ENCODE data around the gene DMXL2.

The DMXL2 gene

GRCh38 chr15:51416129-51416528, 206.4 kb downstream of the DMXL2 start:
- no peaks in the 10 kb centered on the region for H3K4me1 ChIP-seq (ENCODE audit: insufficient read depth, low read length)
- no peak overlapping the region for H3K4me3 ChIP-seq (ENCODE audit: low read depth in 1 of 2, low read length in 2 of 2)
- no peaks in the 10 kb centered on the region for H3K9me3 ChIP-seq (ENCODE audit: insufficient read depth, low read length, severe bottlenecking)
- H2AFZ ChIP-seq (ENCODE audit: low read depth, low read length) = no peak overlapping the region
- H3K4me2 ChIP-seq (ENCODE audit: insufficient read depth, low read length) = no peak overlapping the region
- H3K27me3 ChIP-seq (ENCODE audit: insufficient read depth, low read length, poor library complexity) = no peaks in the 10 kb centered on the region
- no peaks in the 10 kb centered on the region for H3K79me2 ChIP-seq (ENCODE audit: insufficient read depth, low read length)
- H3K9ac ChIP-seq (ENCODE audit: low read depth, low read length) = no peak overlapping the region
- no peaks in the 10 kb centered on the region for H3K36me3 ChIP-seq (ENCODE audit: insufficient read depth, low read length)
- TF ChIP-seq EZH2 (IDR thresholded peaks at IDR 0.05; ENCODE audit: borderline replicate concordance, low read depth, low read length, severe bottlenecking) (no peak), CTCF (IDR thresholded peaks at IDR 0.05; ENCODE audit: borderline replicate concordance, extremely low read depth, low read length, poor library complexity, severe bottlenecking) (no peak)
- no peak overlapping the region for H3K27ac ChIP-seq (ENCODE audit: low read length)
- no peak for ATAC-seq (ENCODE audit: insufficient read depth, low read depth)
- no peak for DNase-seq
- H4K20me1 ChIP-seq (ENCODE audit: insufficient read depth, low read length) = no peaks in the 10 kb centered on the region

- H2AFZ ChIP-seq (ENCODE audit: low read depth, low read length) = no peak overlapping the region
- no peak for TF ChIP-seq EZH2 (IDR thresholded peaks at IDR 0.05; ENCODE audit: borderline replicate concordance, low read depth, low read length, severe bottlenecking)
- H3K9me3 ChIP-seq (ENCODE audit: insufficient read depth, low read length, severe bottlenecking) = no peaks in the 10 kb centered on the region
- no peak overlapping the region for H3K4me3 ChIP-seq (ENCODE audit: low read depth in 1 of 2, low read length in 2 of 2)
- no peaks in the 10 kb centered on the region for H3K36me3 ChIP-seq (ENCODE audit: insufficient read depth, low read length)
- H3K27ac ChIP-seq (ENCODE audit: low read length) = no peak overlapping the region
- H4K20me1 ChIP-seq (ENCODE audit: insufficient read depth, low read length) = no peaks in the 10 kb centered on the region
- ATAC-seq (ENCODE audit: insufficient read depth, low read depth) = no peak
- no peaks in the 10 kb centered on the region for H3K4me1 ChIP-seq (ENCODE audit: insufficient read depth, low read length)
- no peaks in the 10 kb centered on the region for H3K79me2 ChIP-seq (ENCODE audit: insufficient read depth, low read length)
- H3K4me2 ChIP-seq (ENCODE audit: insufficient read depth, low read length) = no peak overlapping the region
- H3K27me3 ChIP-seq (ENCODE audit: insufficient read depth, low read length, poor library complexity) = no peaks in the 10 kb centered on the region
- H3K9ac ChIP-seq (ENCODE audit: low read depth, low read length) = no peak overlapping the region
- no peak for DNase-seq
Observed at GRCh38 chr15:51414256-51414860, 208.2 kb downstream of the DMXL2 start.

GRCh38 chr15:51405693-51406523, 216.7 kb downstream of the DMXL2 start:
- no peak overlapping the region for H3K9ac ChIP-seq (ENCODE audit: low read depth, low read length)
- H3K79me2 ChIP-seq (ENCODE audit: insufficient read depth, low read length) = no peaks in the 10 kb centered on the region
- H3K4me3 ChIP-seq (ENCODE audit: low read depth in 1 of 2, low read length in 2 of 2) = no peak overlapping the region
- no peaks in the 10 kb centered on the region for H4K20me1 ChIP-seq (ENCODE audit: insufficient read depth, low read length)
- no peak overlapping the region for H3K4me2 ChIP-seq (ENCODE audit: insufficient read depth, low read length)
- DNase-seq (no peak), ATAC-seq (ENCODE audit: insufficient read depth, low read depth) (no peak)
- no peaks in the 10 kb centered on the region for H3K9me3 ChIP-seq (ENCODE audit: insufficient read depth, low read length, severe bottlenecking)
- no peaks in the 10 kb centered on the region for H3K4me1 ChIP-seq (ENCODE audit: insufficient read depth, low read length)
- H3K27me3 ChIP-seq (ENCODE audit: insufficient read depth, low read length, poor library complexity) = no peaks in the 10 kb centered on the region
- no peak overlapping the region for H3K27ac ChIP-seq (ENCODE audit: low read length)
- TF ChIP-seq EZH2 (IDR thresholded peaks at IDR 0.05; ENCODE audit: borderline replicate concordance, low read depth, low read length, severe bottlenecking) (no peak), CTCF (IDR thresholded peaks at IDR 0.05; ENCODE audit: borderline replicate concordance, extremely low read depth, low read length, poor library complexity, severe bottlenecking) (no peak)
- H3K36me3 ChIP-seq (ENCODE audit: insufficient read depth, low read length) = no peaks in the 10 kb centered on the region
- H2AFZ ChIP-seq (ENCODE audit: low read depth, low read length) = no peak overlapping the region

GRCh38 chr15:51403946-51404695, 218.4 kb downstream of the DMXL2 start:
- no peak overlapping the region for H3K27ac ChIP-seq (ENCODE audit: low read length)
- H2AFZ ChIP-seq (ENCODE audit: low read depth, low read length) = no peak overlapping the region
- TF ChIP-seq EZH2 (IDR thresholded peaks at IDR 0.05; ENCODE audit: borderline replicate concordance, low read depth, low read length, severe bottlenecking) = no peak
- no peak for TF ChIP-seq CTCF (IDR thresholded peaks at IDR 0.05; ENCODE audit: borderline replicate concordance, extremely low read depth, low read length, poor library complexity, severe bottlenecking)
- H3K4me1 ChIP-seq (ENCODE audit: insufficient read depth, low read length) = no peaks in the 10 kb centered on the region
- H3K36me3 ChIP-seq (ENCODE audit: insufficient read depth, low read length) = no peaks in the 10 kb centered on the region
- H3K4me3 ChIP-seq (ENCODE audit: low read depth in 1 of 2, low read length in 2 of 2) = no peak overlapping the region
- ATAC-seq (ENCODE audit: insufficient read depth, low read depth) (no peak), DNase-seq (no peak)
- H3K4me2 ChIP-seq (ENCODE audit: insufficient read depth, low read length) = no peak overlapping the region
- peaks cover 2% of the 10 kb centered on the region for H3K27me3 ChIP-seq (ENCODE audit: insufficient read depth, low read length, poor library complexity)
- H3K9me3 ChIP-seq (ENCODE audit: insufficient read depth, low read length, severe bottlenecking) = no peaks in the 10 kb centered on the region
- H3K9ac ChIP-seq (ENCODE audit: low read depth, low read length) = no peak overlapping the region
- no peaks in the 10 kb centered on the region for H3K79me2 ChIP-seq (ENCODE audit: insufficient read depth, low read length)
- H4K20me1 ChIP-seq (ENCODE audit: insufficient read depth, low read length) = no peaks in the 10 kb centered on the region

All from DND-41 (cell line).